ENCODE measurements around the gene TCEA2. TPM values are rescaled to one million over a fixed set of nuclear protein-coding genes. Genes with fewer than 3 reads are reported as not detected.

TCEA2 gene
- total RNA-seq, 2 experiments from 2014 or later = 36.4 to 71.2 TPM

GRCh38 chr20:64074184-64074789 is 11.3 kb downstream of the TCEA2 start:
- intact Hi-C loops (cut with micrococcal nuclease; ENCODE audit: unreplicated experiment) = no loop called here
- DNase-seq (ENCODE audit: low spot score) = no peak
- H2AFZ ChIP-seq (ENCODE audit: low read length) = no peak overlapping the region
- H3K9me2 ChIP-seq (ENCODE audit: insufficient read depth, low read length) = no peaks in the 10 kb centered on the region
- H3K4me1 ChIP-seq (ENCODE audit: insufficient read depth, low read length, poor library complexity, severe bottlenecking) = peaks cover 33% of the 10 kb centered on the region
- peaks cover 43% of the 10 kb centered on the region; the same call in 1 of the 2 replicates for H3K36me3 ChIP-seq (ENCODE audit: insufficient read depth, low read length)
- no peak overlapping the region for H3K4me3 ChIP-seq (ENCODE audit: low read depth, low read length, poor library complexity, severe bottlenecking)
- H4K20me1 ChIP-seq (ENCODE audit: insufficient read depth, low read length) = no peaks in the 10 kb centered on the region
- ChIA-PET POLR2A (no interaction called here), CTCF (ENCODE audit: unreplicated experiment) (interaction anchor here (0.6 kb wide), 1 partner anchor 91 kb away, joined by 3 read pairs; no protein-coding TSS in a partner anchor)
- BruUV-seq (replicated peaks) = no TSS peak
- H3K79me2 ChIP-seq (ENCODE audit: insufficient read depth, low read depth, low read length) = peaks cover 13% of the 10 kb centered on the region; the same call in 1 of the 2 replicates
- H3K27ac ChIP-seq (ENCODE audit: low read depth, low read length, poor library complexity, severe bottlenecking) = no peak overlapping the region
- no peak overlapping the region for H3K4me2 ChIP-seq (ENCODE audit: low read length)
- H3K9me3 ChIP-seq (ENCODE audit: low read length) = no peaks in the 10 kb centered on the region
- TF ChIP-seq EZH2phosphoT487 (IDR thresholded peaks at IDR 0.05; ENCODE audit: borderline replicate concordance, low read depth, low read length) = no peak
- TF ChIP-seq CTCF (conservative IDR thresholded peaks at IDR 0.05; ENCODE audit: low read length) = no peak

GRCh38 chr20:64074963-64075362 is 12.0 kb downstream of the TCEA2 start:
- H3K27ac ChIP-seq (ENCODE audit: low read depth, low read length, poor library complexity, severe bottlenecking) = no peak overlapping the region
- no peaks in the 10 kb centered on the region for H3K9me2 ChIP-seq (ENCODE audit: insufficient read depth, low read length)
- H3K4me1 ChIP-seq (ENCODE audit: insufficient read depth, low read length, poor library complexity, severe bottlenecking) = peaks cover 33% of the 10 kb centered on the region
- CTCF ChIA-PET (ENCODE audit: unreplicated experiment) = no interaction called here
- DNase-seq (ENCODE audit: low spot score) = no peak
- no peak overlapping the region for H2AFZ ChIP-seq (ENCODE audit: low read length)
- no TSS peak for BruUV-seq (replicated peaks)
- H3K79me2 ChIP-seq (ENCODE audit: insufficient read depth, low read depth, low read length) = peaks cover 13% of the 10 kb centered on the region; the same call in 1 of the 2 replicates
- H3K4me2 ChIP-seq (ENCODE audit: low read length) = no peak overlapping the region
- no peaks in the 10 kb centered on the region for H4K20me1 ChIP-seq (ENCODE audit: insufficient read depth, low read length)
- POLR2A ChIA-PET = no interaction called here
- TF ChIP-seq EZH2phosphoT487 (IDR thresholded peaks at IDR 0.05; ENCODE audit: borderline replicate concordance, low read depth, low read length) (no peak), CTCF (conservative IDR thresholded peaks at IDR 0.05; ENCODE audit: low read length) (no peak)
- no peak overlapping the region for H3K4me3 ChIP-seq (ENCODE audit: low read depth, low read length, poor library complexity, severe bottlenecking)
- no peaks in the 10 kb centered on the region for H3K9me3 ChIP-seq (ENCODE audit: low read length)
- intact Hi-C loops (cut with micrococcal nuclease; ENCODE audit: unreplicated experiment) = loop anchor here (5.0 kb wide), 2 partner anchors 93 to 448 kb away; partner anchors contain the start of genes GMEB2 and PRPF6
- peaks cover 43% of the 10 kb centered on the region; the same call in 1 of the 2 replicates for H3K36me3 ChIP-seq (ENCODE audit: insufficient read depth, low read length)

GRCh38 chr20:64075556-64075955 is 12.6 kb downstream of the TCEA2 start:
- Histone ChIP-seq H3K36me3 (ENCODE audit: insufficient read depth, low read length) (peaks cover 43% of the 10 kb centered on the region; the same call in 1 of the 2 replicates), H3K4me3 (ENCODE audit: low read depth, low read length, poor library complexity, severe bottlenecking) (no peak overlapping the region), H3K9me3 (ENCODE audit: low read length) (no peaks in the 10 kb centered on the region), H4K20me1 (ENCODE audit: insufficient read depth, low read length) (no peaks in the 10 kb centered on the region), H3K4me1 (ENCODE audit: insufficient read depth, low read length, poor library complexity, severe bottlenecking) (peaks cover 39% of the 10 kb centered on the region), H2AFZ (ENCODE audit: low read length) (no peak overlapping the region), H3K27ac (ENCODE audit: low read depth, low read length, poor library complexity, severe bottlenecking) (no peak overlapping the region), H3K4me2 (ENCODE audit: low read length) (no peak overlapping the region), H3K9me2 (ENCODE audit: insufficient read depth, low read length) (no peaks in the 10 kb centered on the region), H3K79me2 (ENCODE audit: insufficient read depth, low read depth, low read length) (peaks cover 13% of the 10 kb centered on the region; the same call in 1 of the 2 replicates)
- TF ChIP-seq EZH2phosphoT487 (IDR thresholded peaks at IDR 0.05; ENCODE audit: borderline replicate concordance, low read depth, low read length) = no peak
- no peak for TF ChIP-seq CTCF (conservative IDR thresholded peaks at IDR 0.05; ENCODE audit: low read length)
- BruUV-seq (replicated peaks) = no TSS peak
- intact Hi-C loops (cut with micrococcal nuclease; ENCODE audit: unreplicated experiment) = loop anchor here (5.0 kb wide), 2 partner anchors 93 to 448 kb away; partner anchors contain the start of genes GMEB2 and PRPF6
- DNase-seq (ENCODE audit: low spot score) = no peak
- ChIA-PET POLR2A (interaction anchor here (1.0 kb wide), 1 partner anchor 21 kb away, joined by 3 read pairs; no protein-coding TSS in a partner anchor), CTCF (ENCODE audit: unreplicated experiment) (no interaction called here)
